ENCODE data around the gene RIOK1.

Gene RIOK1

DNA sequence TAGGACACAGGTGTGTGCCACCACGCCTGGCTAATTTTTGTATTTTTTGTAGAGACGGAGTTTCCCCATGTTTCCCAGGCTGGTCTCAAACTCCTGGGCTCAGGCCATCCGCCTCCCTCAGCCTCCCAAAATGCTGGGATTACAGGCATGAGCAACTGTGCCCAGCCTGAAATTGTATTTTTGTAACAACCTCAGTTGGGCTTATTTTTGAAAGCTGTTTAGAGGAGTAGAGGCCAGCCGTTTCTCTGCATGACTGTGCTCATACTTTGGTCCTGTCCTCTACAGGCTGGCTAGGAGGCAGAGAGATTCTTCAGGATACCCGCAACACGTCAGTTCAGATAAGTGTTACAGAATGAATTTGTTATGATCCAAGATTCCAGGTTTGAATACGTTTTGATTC, 22.2 kb upstream of the RIOK1 start:
- no peak overlapping the region for H3K4me3 ChIP-seq (ENCODE audit: low read length)
- DNase-seq (ENCODE audit: low read depth), result no peak
- TF ChIP-seq, protein P1, sequence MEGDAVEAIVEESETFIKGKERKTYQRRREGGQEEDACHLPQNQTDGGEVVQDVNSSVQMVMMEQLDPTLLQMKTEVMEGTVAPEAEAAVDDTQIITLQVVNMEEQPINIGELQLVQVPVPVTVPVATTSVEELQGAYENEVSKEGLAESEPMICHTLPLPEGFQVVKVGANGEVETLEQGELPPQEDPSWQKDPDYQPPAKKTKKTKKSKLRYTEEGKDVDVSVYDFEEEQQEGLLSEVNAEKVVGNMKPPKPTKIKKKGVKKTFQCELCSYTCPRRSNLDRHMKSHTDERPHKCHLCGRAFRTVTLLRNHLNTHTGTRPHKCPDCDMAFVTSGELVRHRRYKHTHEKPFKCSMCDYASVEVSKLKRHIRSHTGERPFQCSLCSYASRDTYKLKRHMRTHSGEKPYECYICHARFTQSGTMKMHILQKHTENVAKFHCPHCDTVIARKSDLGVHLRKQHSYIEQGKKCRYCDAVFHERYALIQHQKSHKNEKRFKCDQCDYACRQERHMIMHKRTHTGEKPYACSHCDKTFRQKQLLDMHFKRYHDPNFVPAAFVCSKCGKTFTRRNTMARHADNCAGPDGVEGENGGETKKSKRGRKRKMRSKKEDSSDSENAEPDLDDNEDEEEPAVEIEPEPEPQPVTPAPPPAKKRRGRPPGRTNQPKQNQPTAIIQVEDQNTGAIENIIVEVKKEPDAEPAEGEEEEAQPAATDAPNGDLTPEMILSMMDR (IDR thresholded peaks at IDR 0.05; ENCODE audit: insufficient read depth, low read depth, low read length, missing control alignments), result no peak

DNA sequence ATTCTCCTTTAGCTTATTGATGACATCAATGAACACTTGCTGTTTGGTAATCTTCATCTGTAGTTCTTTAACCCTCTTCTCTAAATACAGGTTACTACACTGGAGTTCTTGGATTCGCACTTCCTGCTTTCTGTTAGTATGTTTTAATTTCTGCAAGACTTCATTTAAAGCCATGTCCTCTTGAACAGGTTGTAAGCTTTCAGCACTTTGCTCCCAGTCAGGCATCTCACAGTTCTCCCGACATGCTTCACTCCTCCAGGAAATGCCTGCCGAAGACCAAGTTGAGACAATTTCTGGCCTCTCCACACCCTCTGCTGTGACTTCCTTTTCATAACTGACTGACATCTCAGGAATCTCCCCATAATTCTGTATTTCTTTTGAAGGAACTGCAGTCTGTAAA, 15.9 kb upstream of the RIOK1 start:
- DNase-seq (ENCODE audit: low read depth), result peak; percentile 39
- H3K4me3 ChIP-seq (ENCODE audit: low read length), result no peak overlapping the region
- TF ChIP-seq, protein P1 (IDR thresholded peaks at IDR 0.05; ENCODE audit: insufficient read depth, low read depth, low read length, missing control alignments), result no peak

DNA sequence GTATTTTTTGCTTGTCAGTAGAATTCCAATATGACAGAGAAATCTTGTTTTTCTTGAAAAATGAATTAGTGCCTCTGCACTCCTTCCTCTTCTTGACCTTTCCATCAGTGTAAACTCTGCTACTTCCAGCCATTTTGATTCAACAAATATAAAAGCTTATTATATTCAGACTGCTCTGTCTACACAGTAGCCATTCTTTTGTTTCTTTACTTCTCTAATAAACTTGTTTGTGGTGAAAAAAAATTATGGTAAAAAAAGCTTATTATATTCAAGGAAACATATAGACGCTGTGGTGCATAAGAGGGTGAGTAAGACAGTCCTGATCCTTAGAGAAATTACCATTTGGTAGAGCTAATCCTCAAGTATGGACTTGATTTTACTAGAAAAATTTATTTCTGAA, 11.6 kb upstream of the RIOK1 start:
- no peak for DNase-seq (ENCODE audit: low read depth)
- no peak overlapping the region for H3K4me3 ChIP-seq (ENCODE audit: low read length)
- TF ChIP-seq, protein P1 (IDR thresholded peaks at IDR 0.05; ENCODE audit: insufficient read depth, low read depth, low read length, missing control alignments), result no peak

DNA sequence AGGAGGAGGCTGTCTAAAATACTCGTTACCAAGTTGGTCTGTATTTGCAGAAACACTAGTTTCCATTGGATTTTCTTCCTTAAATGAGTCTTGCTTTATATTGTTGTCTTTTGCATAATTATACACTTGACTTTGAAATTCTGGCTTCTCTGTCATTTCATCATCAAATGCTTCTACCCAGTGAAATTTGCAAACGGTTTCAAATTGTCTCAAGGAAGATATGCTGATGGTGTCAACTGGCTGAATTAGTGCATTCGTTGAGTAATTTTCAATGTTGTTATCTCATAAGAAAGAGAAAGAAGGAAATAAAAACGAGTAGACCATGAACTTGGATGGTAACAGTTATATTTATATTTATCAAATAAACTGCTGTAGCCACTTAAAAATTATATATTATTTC, 10.9 kb upstream of the RIOK1 start:
- no peak for DNase-seq (ENCODE audit: low read depth)
- TF ChIP-seq, protein P1 (IDR thresholded peaks at IDR 0.05; ENCODE audit: insufficient read depth, low read depth, low read length, missing control alignments), result no peak
- H3K4me3 ChIP-seq (ENCODE audit: low read length), result no peak overlapping the region

DNA sequence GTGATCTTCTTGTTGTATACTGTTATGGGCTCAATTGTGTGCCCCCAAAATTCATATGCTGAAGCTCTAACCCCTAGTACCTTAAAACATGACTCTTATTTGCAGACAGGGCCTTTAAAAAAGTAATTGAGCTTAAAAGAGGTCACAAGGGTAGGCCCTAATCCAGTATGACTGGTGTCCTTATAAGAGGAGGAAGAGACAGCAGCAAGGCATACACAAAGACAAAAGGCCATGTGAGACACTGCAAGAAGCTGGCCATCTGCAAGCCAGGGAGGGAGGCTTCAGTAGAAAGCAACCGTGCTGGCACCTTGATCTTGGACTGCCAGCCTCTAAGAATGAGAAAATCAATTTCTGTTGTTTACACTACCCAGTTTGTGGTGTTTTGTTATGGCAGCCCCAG, 8.5 kb upstream of the RIOK1 start:
- TF ChIP-seq, protein P1 (IDR thresholded peaks at IDR 0.05; ENCODE audit: insufficient read depth, low read depth, low read length, missing control alignments), result no peak
- H3K4me3 ChIP-seq (ENCODE audit: low read length), result no peak overlapping the region
- no peak for DNase-seq (ENCODE audit: low read depth)

DNA sequence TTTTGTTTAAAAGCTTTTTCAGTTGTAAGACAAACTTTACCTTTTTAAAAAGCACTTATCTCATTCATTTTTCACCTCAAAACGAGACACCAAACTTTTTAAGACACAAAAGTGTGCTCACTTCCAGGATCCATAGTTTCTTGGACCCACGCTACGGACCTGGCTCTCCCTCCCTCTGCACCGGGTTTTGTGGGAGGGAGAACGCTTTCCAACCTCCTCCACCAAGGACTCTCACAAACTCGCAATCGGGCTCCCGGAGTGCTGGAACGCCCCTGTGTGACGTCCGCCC, 502 bp upstream of the RIOK1 start:
- H3K4me3 ChIP-seq (ENCODE audit: low read length), result peak overlapping the region; percentile 81
- DNase-seq (ENCODE audit: low read depth), result peak; percentile 89
- TF ChIP-seq, protein P1 (IDR thresholded peaks at IDR 0.05; ENCODE audit: insufficient read depth, low read depth, low read length, missing control alignments), result no peak

DNA sequence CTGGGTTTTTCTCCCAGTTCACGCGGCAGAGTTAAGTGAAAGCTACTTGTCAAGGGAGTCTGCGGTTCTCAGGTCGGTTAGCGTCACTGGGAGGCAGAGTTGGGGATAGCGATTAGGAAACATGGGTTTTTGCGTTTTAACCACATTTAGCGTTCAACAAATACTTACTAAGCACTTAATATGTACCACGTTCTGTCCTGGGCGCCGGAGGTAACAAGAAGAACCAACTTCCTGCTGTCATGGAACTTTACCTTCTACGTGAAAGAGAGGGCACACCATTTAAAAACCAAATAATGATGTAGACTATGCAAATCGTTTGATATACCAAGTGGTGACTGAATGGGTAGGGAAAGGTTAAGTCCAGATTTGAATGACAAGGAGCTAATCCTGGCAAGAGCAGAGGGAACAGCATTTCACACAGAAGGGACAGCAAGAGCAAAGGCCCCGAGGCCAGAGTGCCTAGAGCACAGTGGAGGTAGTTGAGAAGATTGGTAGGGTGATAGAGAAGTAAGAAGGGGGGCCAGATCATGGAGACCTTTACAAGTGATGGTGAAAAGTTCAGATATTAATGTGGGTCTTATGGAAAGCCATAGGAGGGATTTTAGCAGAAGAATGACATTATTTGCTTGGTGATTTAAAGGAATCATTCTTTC, 744 bp downstream of the RIOK1 start:
- peak overlapping the region; percentile 81 for H3K4me3 ChIP-seq (ENCODE audit: low read length)
- TF ChIP-seq, protein P1 (IDR thresholded peaks at IDR 0.05; ENCODE audit: insufficient read depth, low read depth, low read length, missing control alignments), result peak; percentile 9
- no peak for DNase-seq (ENCODE audit: low read depth)
